Lower leg skin (tissue), 4 donors: ENCODE data around the gene GALNS. TPM values are rescaled to one million over a fixed set of nuclear protein-coding genes. Genes with fewer than 3 reads are reported as not detected.

ENCODE experiments used
- DNase-seq, 2 donors: peaks; one replicate each; pipeline ENCODE4 v3.0.0-alpha.2; 2019; ENCODE audit warnings: low spot score in 2 of 2
- H3K4me3 ChIP-seq: fragments of 200-600 bp; sonication (generic); 2 replicates; pipeline ENCODE4 v1.5.1; 2017; ENCODE audit warnings: mild to moderate bottlenecking, low read depth; ENCODE audit not compliant: poor library complexity, severe bottlenecking
- POLR2A ChIP-seq, 2 donors: fragments of 450-650 bp; IDR thresholded peaks; one replicate each; pipeline ENCODE4 v1.6.1; 2016 to 2017; ENCODE audit warnings: antibody characterized with exemption in 2 of 2, mild to moderate bottlenecking in 1 of 2, moderate library complexity in 1 of 2
- WGBS, 2 donors: methylation state at CpG; one replicate each; pipeline ENCODE4 v1.1.5; 2018; 5-methylcytosine and 5-hydroxymethylcytosine counted together
- intact Hi-C: fragments of 100-400 bp; cut with DNase I; formaldehyde crosslinking; loops from one replicate; pipeline ENCODE4 v1.15.0; 2023; ENCODE audit warnings: low total_unique reads
- total RNA-seq, 4 donors: library from RNA; depleted of rRNA; stranded (reverse); fragments of >200 nt; gene quantifications; one replicate each; pipeline ENCODE4 v1.1.0, GENCODE V29; 2016
- TF ChIP-seq, protein P1 (sequence below), 3 donors: fragments of 450-650 bp; IDR thresholded peaks; one replicate each; pipeline ENCODE4 v1.5.1; 2016; ENCODE audit warnings: antibody characterized with exemption in 3 of 3, mild to moderate bottlenecking in 3 of 3, moderate library complexity in 2 of 3

Gene GALNS
- total RNA-seq, 4 donors from 2014 or later, result 17.3 to 45.6 (median 37.3) TPM

DNA sequence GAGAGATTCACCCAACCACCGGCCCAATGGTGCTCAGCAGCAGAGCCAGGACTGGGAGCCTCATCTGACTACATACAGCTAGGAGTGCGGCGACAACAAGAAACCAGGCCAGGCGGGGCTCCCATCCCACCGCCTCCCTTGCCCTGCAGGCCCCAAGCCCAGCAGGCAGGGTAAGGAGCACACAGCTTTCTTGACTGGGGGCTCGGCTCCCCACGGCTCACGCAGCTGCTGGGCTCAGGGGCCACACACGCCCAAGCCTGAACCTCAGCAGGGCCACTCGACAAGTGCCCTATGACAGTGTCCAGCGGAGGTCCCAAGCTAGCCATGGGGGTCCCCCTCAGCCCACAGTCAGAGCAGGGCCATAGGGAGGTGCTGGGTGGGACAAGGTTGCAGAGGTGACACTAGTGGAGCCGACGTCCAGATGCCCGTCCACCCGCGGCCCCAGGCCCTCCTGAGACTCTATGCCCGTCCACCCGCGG, 85.4 kb downstream of the GALNS start:
- no peak overlapping the region for H3K4me3 ChIP-seq
- WGBS, 2 donors, result 63 to 82% methylated on average over 10 to 15 of the region's 19 CpGs
- intact Hi-C loops, result no loop called here
- DNase-seq, result no peak
- TF ChIP-seq, protein P1, sequence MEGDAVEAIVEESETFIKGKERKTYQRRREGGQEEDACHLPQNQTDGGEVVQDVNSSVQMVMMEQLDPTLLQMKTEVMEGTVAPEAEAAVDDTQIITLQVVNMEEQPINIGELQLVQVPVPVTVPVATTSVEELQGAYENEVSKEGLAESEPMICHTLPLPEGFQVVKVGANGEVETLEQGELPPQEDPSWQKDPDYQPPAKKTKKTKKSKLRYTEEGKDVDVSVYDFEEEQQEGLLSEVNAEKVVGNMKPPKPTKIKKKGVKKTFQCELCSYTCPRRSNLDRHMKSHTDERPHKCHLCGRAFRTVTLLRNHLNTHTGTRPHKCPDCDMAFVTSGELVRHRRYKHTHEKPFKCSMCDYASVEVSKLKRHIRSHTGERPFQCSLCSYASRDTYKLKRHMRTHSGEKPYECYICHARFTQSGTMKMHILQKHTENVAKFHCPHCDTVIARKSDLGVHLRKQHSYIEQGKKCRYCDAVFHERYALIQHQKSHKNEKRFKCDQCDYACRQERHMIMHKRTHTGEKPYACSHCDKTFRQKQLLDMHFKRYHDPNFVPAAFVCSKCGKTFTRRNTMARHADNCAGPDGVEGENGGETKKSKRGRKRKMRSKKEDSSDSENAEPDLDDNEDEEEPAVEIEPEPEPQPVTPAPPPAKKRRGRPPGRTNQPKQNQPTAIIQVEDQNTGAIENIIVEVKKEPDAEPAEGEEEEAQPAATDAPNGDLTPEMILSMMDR (IDR thresholded peaks at IDR 0.05), result no peak

GRCh38 chr16:88770461-88771293, 86.1 kb downstream of the GALNS start:
- no peak overlapping the region for H3K4me3 ChIP-seq
- DNase-seq, result no peak
- intact Hi-C loops, result no loop called here
- no peak for TF ChIP-seq POLR2A (IDR thresholded peaks at IDR 0.05)
- TF ChIP-seq, protein P1 (IDR thresholded peaks at IDR 0.05), result no peak
- WGBS, 2 donors, result 26 to 49% methylated on average over 13 to 36 of the region's 41 CpGs

DNA sequence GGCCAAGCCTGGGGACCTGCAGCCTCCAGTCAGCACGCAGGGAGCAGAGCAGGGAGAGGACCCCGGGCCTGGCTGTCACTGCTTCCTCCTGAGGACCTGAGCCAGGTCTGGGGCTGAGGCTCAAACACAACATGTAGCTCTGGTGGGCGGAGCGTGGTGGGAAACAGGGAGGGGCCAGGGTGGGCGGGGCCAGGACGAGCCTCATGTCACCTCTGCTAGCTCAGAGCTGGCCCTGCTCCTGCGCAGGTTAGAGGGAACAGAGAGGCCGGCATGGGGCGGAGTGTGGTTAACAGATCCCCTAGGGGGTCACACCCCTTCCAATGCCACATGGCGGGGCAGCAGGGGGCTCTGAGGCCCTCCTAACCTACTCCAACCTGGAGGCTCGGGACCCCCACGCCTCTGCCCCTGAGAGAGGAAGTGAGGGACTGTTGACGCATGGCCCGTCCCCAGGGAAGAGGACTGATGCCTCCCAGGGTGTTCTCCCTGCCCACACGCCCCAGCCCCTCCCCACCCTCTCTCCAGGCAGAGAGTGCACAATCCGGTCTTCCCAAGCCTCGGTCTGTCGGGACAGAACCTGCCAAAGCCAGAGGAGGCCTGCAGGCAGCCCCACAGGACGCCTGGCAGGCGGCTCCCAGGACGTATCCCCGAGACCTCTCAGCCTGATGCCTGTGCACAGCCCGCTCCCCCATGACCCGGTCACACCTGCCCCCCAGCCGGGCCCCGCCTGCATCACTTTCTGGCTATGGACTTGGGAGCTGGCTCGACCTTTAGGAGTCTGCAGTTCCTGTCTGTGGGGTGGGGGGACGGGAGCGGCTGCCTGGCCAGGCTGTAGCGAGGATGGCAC, 86.9 kb downstream of the GALNS start:
- intact Hi-C loops, result no loop called here
- H3K4me3 ChIP-seq, result no peak overlapping the region
- no peak for DNase-seq
- TF ChIP-seq, protein P1 (IDR thresholded peaks at IDR 0.05), result no peak
- WGBS, 2 donors, result 24 to 40% methylated on average over 14 to 30 of the region's 30 CpGs

- no peak overlapping the region for H3K4me3 ChIP-seq
- TF ChIP-seq POLR2A (IDR thresholded peaks at IDR 0.05), result no peak
- TF ChIP-seq, protein P1 (IDR thresholded peaks at IDR 0.05), result no peak
- intact Hi-C loops, result no loop called here
- 41 to 51% methylated on average over 15 to 18 of the region's 24 CpGs for WGBS, 2 donors
- DNase-seq, result no peak
These were observed 88.5 kb downstream of the GALNS start for GRCh38 chr16:88768071-88768783.

DNA sequence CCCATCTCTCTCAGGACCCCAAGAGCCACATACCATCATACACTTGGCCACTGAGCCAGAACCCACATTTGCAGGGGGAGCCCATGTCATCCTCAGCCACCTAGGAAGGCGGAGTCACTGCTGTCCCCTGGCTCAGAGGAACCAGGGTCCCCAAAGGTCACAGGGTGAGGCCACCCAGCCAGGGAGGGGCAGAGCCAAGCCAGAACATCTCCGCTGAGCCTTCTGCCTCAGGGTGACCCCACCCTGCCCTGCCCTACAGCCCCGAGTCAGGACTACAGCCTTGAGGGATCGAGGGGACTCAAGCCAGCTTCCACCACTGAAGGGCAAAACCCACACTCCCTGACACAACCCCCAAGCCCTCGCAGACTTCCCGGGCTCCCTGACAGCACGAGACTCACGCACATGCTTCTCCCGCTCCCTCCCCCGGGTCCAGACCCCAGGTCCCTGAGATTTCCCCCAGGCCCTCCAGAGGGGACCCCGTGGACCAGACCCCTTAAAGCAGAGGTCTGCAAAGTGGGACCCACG, 89.1 kb downstream of the GALNS start:
- TF ChIP-seq, protein P1 (IDR thresholded peaks at IDR 0.05), result no peak
- TF ChIP-seq POLR2A (IDR thresholded peaks at IDR 0.05), result no peak
- H3K4me3 ChIP-seq, result no peak overlapping the region
- intact Hi-C loops, result no loop called here
- WGBS, 2 donors, result 67 to 97% methylated on average over 6 to 11 of the region's 12 CpGs
- DNase-seq, result no peak
